GM18519 (cell line): Measurements from ENCODE around the gene NXF3.
"Not testable (repeated sequence)": the region's sequence is repeated elsewhere in the genome, so short reads cannot be mapped to it uniquely, and the experiment has no call there.

Experiments used
- ATAC-seq: cut with Tn5 transposase; IDR thresholded peaks from one replicate; pipeline ENCODE4 v1.9.1; 2021; ENCODE audit warnings: mild to moderate bottlenecking, moderate library complexity; ENCODE audit not compliant: unreplicated experiment, low FRiP score

NXF3 gene

DNA sequence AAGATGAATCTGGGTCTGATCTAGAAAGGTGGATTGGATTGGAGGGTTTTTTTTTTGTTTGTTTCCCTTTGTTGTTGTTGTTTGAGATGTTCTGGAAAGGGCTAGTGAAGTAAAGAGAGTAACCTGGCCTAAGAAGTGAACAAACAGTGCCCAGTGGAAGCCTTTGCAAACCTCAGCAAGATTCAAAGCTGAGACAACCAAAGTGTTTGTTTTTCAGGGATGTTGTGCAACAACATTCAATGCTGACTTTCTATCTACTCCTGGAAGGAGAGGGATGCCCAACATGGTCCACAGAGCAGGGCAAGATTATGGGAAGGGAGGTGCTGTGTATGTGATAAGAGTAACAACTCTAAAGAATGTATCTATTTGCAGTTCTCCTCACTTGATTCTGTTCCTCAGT, 40.3 kb downstream of the NXF3 start:
- ATAC-seq, result no peak

GRCh38 chrX:103051260-103051789, 41.6 kb downstream of the NXF3 start:
- no peak for ATAC-seq

DNA sequence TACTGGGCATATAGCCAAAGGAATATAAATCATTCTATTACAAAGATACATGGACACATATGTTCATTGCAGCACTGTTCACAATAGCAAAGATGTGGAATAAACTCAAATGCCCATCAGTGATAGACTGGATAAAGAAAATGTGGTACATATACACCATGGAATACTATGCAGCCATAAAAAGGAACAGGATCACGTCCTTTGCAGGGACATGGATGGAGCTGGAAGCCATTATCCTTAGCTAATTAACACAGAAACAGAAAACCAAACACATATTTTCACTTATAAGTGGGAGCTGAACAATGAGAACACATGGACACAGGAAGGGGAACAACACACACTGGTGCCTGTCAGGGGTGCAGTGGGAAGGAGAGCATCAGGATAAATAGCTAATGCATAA, 59.6 kb downstream of the NXF3 start:
- ATAC-seq, result not testable (repeated sequence)
